Measurements from ENCODE around the gene TFB2M.
"Not testable (repeated sequence)": the region's sequence is repeated elsewhere in the genome, so short reads cannot be mapped to it uniquely, and the experiment has no call there.

TFB2M gene, protein sequence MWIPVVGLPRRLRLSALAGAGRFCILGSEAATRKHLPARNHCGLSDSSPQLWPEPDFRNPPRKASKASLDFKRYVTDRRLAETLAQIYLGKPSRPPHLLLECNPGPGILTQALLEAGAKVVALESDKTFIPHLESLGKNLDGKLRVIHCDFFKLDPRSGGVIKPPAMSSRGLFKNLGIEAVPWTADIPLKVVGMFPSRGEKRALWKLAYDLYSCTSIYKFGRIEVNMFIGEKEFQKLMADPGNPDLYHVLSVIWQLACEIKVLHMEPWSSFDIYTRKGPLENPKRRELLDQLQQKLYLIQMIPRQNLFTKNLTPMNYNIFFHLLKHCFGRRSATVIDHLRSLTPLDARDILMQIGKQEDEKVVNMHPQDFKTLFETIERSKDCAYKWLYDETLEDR

DNA sequence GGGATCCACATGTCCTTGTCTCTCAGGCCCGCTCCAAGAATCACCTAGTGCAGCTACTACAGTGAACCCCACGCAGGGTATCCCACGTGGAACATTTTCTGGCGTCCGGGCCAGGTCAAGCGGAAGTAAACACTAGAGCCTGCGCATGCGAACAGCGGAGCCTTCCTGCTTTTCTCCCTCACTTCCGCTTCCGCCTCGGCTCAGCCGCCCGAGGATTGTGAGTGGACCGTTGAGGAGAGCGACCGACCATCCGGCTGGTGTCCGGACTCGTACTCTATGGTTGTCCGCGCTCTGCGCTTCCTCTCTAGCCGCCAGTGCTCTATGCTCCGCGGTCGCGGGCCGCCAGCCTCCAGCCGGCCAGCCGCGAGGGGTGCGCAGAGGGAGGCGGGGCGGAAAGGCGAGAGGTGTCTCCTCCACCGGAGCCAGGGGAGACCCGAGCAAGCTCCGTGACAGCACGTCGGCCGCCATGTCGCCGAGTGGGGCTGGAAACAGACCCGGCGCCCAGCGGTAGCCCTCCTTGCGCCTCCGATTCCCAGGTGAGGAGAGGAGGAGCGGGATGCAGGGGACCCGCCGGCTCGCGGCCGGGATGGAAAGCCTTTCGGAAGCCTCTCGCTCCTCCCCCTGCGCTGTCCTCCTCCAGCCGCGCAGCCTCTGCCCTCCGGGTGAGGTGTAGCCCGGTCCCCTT lies at the start of gene TFB2M, which contains the start of gene CNST:
Gene TFB2M, minus strand, starts transcription at position 134 of the 685 bp plus-strand sequence. Its CDS starts 123 bp downstream, at position 11.
Gene CNST, plus strand, starts transcription at position 329 of the 685 bp plus-strand sequence. CDS start 25,107 bp downstream, outside the sequence.
- no peak for TF ChIP-seq GATA1 (IDR thresholded peaks at IDR 0.05; ENCODE audit: low read depth, low read length)
- TF ChIP-seq POLR2A (IDR thresholded peaks at IDR 0.05; ENCODE audit: low read length) = peak; percentile 96
- DNase-seq = peak; percentile 98 to 99

DNA sequence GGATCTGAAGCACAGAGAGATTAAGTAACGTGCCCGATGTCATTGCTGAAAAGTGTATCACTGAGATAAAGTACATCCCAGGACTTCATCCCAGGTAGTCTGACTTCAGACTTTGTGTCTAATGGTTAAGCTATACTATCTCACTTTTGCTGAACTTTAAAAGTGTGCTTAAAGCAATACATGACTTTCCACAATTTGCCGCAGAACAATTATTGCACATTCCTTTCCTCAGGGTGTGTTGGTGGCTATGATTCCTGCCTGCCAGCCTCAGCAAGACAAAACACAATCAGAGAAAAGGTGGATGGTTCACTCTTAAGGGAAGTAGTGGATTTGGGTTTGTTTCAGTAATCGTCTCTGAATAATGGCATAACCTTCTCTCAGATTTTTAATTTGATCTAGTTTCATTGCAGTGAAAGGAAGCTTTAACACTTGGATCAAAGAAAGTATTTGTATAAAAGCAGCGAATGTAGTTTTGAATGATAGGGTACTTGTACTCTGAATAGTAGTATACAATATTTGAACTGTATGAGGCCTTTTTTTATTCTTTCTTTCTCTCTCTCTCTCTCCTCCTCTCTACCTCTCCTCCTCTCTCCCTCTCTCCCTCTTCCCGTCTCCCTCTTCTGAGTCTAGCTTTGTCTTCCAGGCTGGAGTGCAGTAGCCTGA lies 47.2 kb upstream of the TFB2M start:
- peak in 1 of 2 experiments; percentile 5 for DNase-seq
- TF ChIP-seq POLR2A (IDR thresholded peaks at IDR 0.05; ENCODE audit: low read length) = no peak
- no peak for TF ChIP-seq GATA1 (IDR thresholded peaks at IDR 0.05; ENCODE audit: low read depth, low read length)

DNA sequence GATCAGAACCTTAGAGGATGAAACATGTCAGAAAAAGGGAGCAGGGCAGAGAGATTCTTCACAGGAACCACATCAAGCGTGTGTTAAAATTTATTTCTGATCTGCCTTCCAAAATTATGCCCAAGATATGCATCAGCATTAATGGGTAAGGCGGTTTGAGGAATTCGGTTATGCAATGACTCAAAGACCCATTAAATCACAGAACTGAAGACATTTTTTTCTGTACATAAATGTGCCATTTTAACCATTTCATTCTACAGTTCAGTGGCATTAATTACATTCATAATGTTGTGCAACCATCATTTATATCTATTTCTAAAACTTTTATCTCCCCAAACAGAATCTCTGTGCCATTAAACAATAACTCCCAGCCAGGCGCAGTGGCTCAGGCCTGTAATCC lies 43.6 kb upstream of the TFB2M start:
- no peak for TF ChIP-seq GATA1 (IDR thresholded peaks at IDR 0.05; ENCODE audit: low read depth, low read length)
- TF ChIP-seq POLR2A (IDR thresholded peaks at IDR 0.05; ENCODE audit: low read length) = no peak
- no peak for DNase-seq

DNA sequence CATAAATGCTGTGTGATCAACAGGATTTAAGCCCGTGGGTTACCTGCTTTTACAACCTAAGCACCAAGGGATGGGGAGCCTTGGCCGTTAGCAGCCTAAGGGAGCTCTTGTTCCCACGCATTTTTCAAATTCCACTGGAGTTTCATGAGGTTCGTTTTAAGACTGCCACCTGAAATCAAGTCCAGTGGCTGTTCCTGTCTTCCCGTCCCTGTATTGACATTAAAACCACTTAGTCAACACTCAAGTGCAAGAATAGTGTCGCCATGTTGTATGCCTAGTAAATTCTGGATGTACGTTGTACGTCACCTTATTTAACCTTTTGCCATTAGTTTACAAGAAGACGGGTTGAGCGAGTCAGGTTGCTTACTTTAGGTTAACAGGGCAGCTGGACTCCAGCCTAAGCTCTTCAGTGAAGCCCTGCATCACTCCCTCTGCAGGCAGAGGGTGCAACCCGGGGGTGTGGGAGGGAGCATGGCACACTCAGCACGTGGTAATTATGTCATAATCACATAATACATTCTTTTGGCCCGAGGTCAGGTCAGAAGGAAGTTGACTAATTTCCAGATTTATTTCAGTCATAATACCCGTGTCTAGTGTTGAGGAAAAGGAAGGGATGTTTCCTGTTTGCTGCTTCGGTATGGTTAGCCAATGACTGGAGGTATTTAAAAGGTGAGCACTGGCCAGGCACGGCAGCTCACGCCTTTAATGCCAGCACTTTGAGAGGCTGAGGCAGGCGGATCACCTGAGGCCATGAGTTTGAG lies 42.7 kb upstream of the TFB2M start:
- peak; percentile 12 to 23 for DNase-seq
- TF ChIP-seq POLR2A (IDR thresholded peaks at IDR 0.05; ENCODE audit: low read length) = no peak
- no peak for TF ChIP-seq GATA1 (IDR thresholded peaks at IDR 0.05; ENCODE audit: low read depth, low read length)

DNA sequence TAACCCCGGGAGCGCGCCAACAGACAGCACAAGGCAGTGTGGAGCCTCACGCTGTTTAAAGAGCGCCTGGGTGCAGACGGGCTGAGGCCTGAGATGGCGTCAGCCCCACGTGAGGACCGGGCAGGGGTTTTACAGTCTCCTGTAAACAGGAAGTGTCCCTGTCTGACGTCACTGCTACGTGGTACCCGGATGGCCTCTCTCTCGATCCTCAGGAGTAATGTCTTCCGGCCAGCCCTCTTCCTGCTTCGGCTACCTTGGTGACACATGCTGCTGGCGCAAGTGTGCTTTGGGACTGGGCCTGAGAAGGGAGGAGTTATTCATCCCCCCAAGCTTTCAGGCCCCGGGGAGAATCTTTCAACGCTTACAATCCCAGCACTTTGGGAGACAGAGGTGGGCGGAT lies 41.4 kb upstream of the TFB2M start:
- TF ChIP-seq GATA1 (IDR thresholded peaks at IDR 0.05; ENCODE audit: low read depth, low read length) = no peak
- no peak for TF ChIP-seq POLR2A (IDR thresholded peaks at IDR 0.05; ENCODE audit: low read length)
- no peak for DNase-seq

DNA sequence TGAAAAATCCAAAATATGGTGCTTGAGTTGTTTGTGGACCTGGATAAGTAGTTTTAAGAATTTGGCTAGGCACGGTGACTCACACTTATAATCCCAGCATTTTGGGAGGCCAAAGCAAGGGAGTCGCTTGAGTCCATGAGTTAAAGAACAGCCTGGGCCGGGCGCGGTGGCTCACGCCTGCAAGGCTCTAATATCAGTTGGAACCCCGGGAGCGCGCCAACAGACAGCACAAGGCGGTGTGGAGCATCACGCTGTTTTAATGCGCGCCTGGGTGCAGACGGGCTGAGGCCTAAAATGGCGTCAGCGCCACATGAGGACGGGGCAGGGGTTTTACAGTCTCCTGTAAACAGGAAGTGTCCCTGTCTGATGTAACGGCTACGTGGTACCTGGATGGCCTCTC lies 39.2 kb upstream of the TFB2M start:
- not testable (repeated sequence) for DNase-seq

DNA sequence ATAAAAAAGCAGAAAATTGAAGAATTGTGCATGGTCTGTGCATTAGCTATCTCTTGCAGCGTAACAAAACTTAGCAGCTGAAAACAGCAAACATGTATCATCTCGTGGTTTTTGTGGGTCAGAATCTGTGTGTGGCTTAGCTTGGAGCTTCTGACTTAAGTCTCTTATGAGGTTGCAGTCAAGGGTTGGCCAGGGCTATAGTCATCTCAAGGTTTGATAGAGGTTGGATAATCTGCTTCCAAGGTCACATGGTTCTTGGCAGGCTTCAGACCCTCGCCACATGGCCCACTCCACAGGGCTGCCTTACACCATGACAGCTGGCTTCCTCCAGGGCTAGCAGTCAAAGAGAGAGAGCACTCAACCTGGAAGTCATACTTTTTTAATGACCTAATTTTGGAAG lies 36.1 kb upstream of the TFB2M start:
- TF ChIP-seq GATA1 (IDR thresholded peaks at IDR 0.05; ENCODE audit: low read depth, low read length) (no peak), POLR2A (IDR thresholded peaks at IDR 0.05; ENCODE audit: low read length) (no peak)
- DNase-seq = no peak

DNA sequence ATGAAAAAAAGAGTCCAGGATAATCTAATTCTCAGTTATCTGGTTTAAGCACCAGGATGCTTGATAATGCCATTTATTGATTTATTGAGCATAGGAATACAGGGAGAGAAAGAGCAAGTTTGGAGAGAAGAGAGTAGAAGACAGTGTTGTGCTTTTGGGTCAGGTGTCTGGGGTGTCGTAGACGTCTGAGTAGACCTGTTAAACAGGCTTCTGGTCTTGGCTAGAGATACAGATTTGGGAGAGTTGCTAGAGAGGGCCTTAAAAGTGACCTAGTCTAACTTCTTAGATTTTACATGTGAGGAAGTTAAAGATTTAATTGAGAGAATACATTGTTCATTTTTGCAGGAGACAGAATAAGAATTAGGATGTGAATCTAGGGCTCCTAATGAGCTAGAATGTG lies 34.5 kb upstream of the TFB2M start:
- no peak for TF ChIP-seq GATA1 (IDR thresholded peaks at IDR 0.05; ENCODE audit: low read depth, low read length)
- TF ChIP-seq POLR2A (IDR thresholded peaks at IDR 0.05; ENCODE audit: low read length) = no peak
- DNase-seq = no peak

DNA sequence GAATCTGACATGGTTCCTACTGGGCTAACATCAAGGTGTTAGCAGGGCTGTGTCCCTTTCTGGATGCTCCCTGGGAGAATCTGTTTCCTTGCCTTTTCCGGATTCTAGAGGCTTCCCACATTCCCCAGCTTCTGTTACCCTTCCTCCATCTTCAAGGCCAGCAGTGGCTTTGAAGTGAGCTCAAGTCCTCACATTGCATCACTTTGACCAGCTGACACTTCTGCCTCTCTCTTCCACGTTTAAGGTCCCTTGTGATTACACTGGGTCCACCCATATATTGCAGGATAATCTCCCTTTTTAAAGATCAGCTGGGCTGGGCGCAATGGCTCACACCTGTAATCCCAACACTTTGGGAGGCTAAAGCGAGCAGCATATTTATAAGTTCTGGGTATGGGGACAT lies 33.3 kb upstream of the TFB2M start:
- TF ChIP-seq POLR2A (IDR thresholded peaks at IDR 0.05; ENCODE audit: low read length) = no peak
- no peak for TF ChIP-seq GATA1 (IDR thresholded peaks at IDR 0.05; ENCODE audit: low read depth, low read length)
- no peak for DNase-seq

DNA sequence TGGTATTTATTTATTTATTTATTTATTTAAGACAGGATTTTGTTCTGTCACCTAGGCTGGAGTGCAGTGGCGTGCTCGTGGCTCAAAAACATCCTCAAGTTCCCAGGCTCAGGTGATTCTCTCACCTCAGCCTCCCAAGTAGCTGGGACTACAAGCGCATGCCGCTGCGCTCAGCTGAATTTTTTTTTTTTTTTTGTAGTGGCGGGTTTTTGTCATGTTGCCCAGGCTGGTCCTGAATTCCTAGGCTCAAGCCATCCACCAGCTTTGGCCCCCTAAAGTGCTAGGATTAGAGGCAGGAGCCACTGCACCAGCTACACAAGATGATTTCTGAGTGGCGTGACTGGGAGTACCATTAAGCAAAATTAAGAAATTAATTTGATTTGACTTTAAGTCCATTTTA lies 31.9 kb upstream of the TFB2M start:
- DNase-seq = no peak
- TF ChIP-seq GATA1 (IDR thresholded peaks at IDR 0.05; ENCODE audit: low read depth, low read length) = no peak
- no peak for TF ChIP-seq POLR2A (IDR thresholded peaks at IDR 0.05; ENCODE audit: low read length)

DNA sequence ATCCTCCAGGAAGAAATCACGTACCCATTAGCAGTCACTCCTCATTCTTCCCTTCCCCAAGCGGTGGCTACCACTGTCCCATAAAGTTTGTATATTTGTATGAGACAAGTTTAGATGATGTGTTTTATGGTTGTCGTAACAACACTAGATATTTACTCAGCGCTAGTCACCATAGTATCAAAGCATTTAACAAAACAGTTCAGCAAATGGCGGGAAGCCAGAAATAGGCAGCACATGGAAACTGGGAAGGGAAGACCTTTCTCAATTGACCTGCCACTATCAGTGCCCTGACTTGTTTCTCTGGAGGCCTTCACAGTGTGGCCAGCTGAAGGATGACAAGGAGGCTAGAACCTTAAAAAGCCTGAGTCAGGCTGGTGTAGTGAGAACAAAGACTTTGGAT lies 31.3 kb upstream of the TFB2M start:
- peak in 1 of 2 experiments; percentile 34 for DNase-seq
- TF ChIP-seq GATA1 (IDR thresholded peaks at IDR 0.05; ENCODE audit: low read depth, low read length) = no peak
- no peak for TF ChIP-seq POLR2A (IDR thresholded peaks at IDR 0.05; ENCODE audit: low read length)

DNA sequence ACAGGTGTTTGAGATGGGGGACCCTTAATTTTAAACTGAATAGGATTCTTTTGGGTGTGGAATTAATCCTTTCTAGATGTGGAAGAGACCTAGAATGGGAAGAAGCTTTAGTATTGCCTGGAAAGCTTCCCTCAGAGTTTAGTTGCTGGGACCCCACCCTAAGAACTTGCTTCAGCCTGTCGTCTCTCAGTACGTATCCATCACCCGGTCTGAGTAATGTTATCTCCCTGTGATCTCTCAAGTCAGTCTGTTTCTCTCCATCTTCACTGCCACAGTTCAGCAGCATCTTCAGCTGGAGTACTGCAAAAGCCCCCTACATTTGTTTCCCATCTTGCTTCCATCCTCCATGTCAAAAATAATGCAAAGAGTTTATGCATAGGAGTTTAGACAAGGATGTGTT lies 29.1 kb upstream of the TFB2M start:
- no peak for TF ChIP-seq GATA1 (IDR thresholded peaks at IDR 0.05; ENCODE audit: low read depth, low read length)
- no peak for TF ChIP-seq POLR2A (IDR thresholded peaks at IDR 0.05; ENCODE audit: low read length)
- no peak for DNase-seq

DNA sequence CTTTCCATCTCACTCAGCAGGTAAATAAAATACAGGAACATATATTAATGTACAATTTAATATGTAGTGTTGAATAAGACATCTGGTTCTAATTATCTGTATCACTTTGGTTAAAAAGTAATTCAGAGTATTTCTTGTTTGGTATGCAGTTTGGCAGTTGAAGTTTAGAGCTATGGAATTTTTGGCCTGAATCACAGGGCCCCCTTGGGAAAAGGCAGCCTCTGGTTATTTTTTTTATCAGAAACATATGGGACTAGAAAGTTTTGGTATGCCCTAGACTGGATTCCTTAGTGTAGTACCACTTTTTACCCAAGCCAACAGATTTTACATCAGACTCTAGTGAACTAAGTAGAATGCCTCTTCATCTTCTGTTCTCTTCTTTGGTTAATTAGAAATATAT lies 26.6 kb upstream of the TFB2M start:
- no peak for TF ChIP-seq POLR2A (IDR thresholded peaks at IDR 0.05; ENCODE audit: low read length)
- no peak for DNase-seq

DNA sequence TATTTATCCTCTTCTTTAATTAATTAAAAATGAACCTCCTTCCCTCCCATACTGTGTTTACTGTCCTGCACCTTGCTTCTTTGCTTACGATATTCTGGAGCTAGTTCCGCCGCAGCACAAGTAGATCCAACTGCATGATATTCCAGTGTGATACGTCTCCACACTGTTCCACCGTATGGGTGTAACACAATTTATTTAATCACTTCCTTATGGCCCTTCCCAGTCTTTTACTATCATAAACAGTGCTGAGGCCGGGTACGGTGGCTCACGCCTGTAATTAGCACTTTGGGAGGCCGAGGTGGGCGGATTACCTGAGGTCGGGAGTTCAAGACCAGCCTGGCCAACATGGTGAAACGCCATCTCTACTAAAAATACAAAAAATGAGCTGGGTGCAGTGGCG lies 25.9 kb upstream of the TFB2M start:
- no peak for DNase-seq
- TF ChIP-seq GATA1 (IDR thresholded peaks at IDR 0.05; ENCODE audit: low read depth, low read length) = no peak
- no peak for TF ChIP-seq POLR2A (IDR thresholded peaks at IDR 0.05; ENCODE audit: low read length)
